ENCODE measurements around the gene CFAP221.

DNA sequence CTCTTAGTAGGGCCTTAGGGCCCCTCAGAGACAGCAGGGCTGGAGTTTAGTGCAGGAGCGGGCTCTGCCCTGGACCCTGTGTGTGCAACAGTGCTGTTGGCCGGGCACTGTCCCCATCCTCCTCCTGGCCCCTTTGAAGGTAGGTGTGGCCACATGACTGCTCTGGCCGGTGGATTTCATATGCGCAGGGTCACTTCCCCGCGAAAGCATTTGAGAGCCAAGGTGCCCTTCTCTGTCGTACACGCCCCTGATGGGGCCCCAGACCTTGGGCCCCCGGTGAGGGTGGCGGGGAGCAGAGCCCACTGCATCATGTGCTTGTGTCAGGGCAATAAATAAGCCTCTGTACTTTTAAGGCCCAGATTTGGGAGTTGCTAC is 150.2 kb downstream of the CFAP221 start:
- no peak for TF ChIP-seq SIN3A (IDR thresholded peaks at IDR 0.05; ENCODE audit: borderline replicate concordance, insufficient read depth, low read length)
- TF ChIP-seq TAF1 (IDR thresholded peaks at IDR 0.05; ENCODE audit: borderline replicate concordance, insufficient read depth, low read length): no peak
- TF ChIP-seq POLR2AphosphoS5 (IDR thresholded peaks at IDR 0.05; ENCODE audit: low read depth, low read length): no peak

Measured in PFSK-1 (cell line).